Small intestine (tissue), 7 donors: ENCODE data around the gene CDK19. TPM values are rescaled to one million over a fixed set of nuclear protein-coding genes. Genes with fewer than 3 reads are reported as not detected.
"Not testable (repeated sequence)": the region's sequence is repeated elsewhere in the genome, so short reads cannot be mapped to it uniquely, and the experiment has no call there.

Experiments
- DNase-seq, 2 donors: peaks; one replicate each; pipeline versions ENCODE4 v3.0.0 to v3.0.0-alpha.2; 2013
- FAIRE-seq: peaks from 2 replicates; lab custom pipeline; 2012; peaks lifted over from hg19 to GRCh38; lab: Jason Lieb, UNC
- H3K27ac ChIP-seq, 3 donors: one replicate each; pipeline ENCODE4 v1.5.1; 2013; ENCODE audit warnings: low read length in 2 of 3, mild to moderate bottlenecking in 2 of 3, control low read depth in 1 of 3, inconsistent platforms in 1 of 3, low read depth in 1 of 3, moderate library complexity in 1 of 3
- H3K27me3 ChIP-seq, 3 donors: one replicate each; pipeline ENCODE4 v1.6.1; 2013; ENCODE audit warnings: low read length in 3 of 3, inconsistent platforms in 1 of 3; ENCODE audit not compliant: control insufficient read depth in 3 of 3, insufficient read depth in 3 of 3
- H3K36me3 ChIP-seq, 3 donors: one replicate each; pipeline ENCODE4 v1.6.1; 2013; ENCODE audit warnings: low read length in 3 of 3, inconsistent platforms in 1 of 3, low read depth in 1 of 3, mild to moderate bottlenecking in 1 of 3, moderate library complexity in 1 of 3; ENCODE audit not compliant: control insufficient read depth in 3 of 3, insufficient read depth in 2 of 3
- H3K4me1 ChIP-seq, 3 donors: one replicate each; pipeline ENCODE4 v1.6.1; 2013; ENCODE audit warnings: low read length in 2 of 3, inconsistent platforms in 1 of 3, low read depth in 1 of 3, mild to moderate bottlenecking in 1 of 3, moderate library complexity in 1 of 3; ENCODE audit not compliant: control insufficient read depth in 3 of 3, insufficient read depth in 2 of 3
- H3K4me3 ChIP-seq, 3 donors: one replicate each; pipeline ENCODE4 v1.5.1; 2013; ENCODE audit warnings: low read length in 3 of 3, control low read depth in 1 of 3, inconsistent platforms in 1 of 3, low read depth in 1 of 3, mild to moderate bottlenecking in 1 of 3, moderate library complexity in 1 of 3
- H3K9me3 ChIP-seq, 2 donors: one replicate each; pipeline ENCODE4 v1.6.1; 2013; ENCODE audit warnings: low read depth in 1 of 2, low read length in 1 of 2; ENCODE audit not compliant: control insufficient read depth in 2 of 2, insufficient read depth in 1 of 2
- WGBS, 3 donors: extraction: QIAGEN DNeasy Blood & Tissue Kit; methylation state at CpG; one replicate each; pipeline ENCODE4 v1.1.7; 2013; 5-methylcytosine and 5-hydroxymethylcytosine counted together
- polyA plus RNA-seq, 4 donors: library from polyadenylated mRNA; stranded (reverse) in 3 of 4; unstranded in 1 of 4; fragments of 200-250 nt in 3 of 4; fragments of 120-200 nt in 1 of 4; gene quantifications; one replicate each; pipeline versions ENCODE4 v1.2.1 to v1.2.3, GENCODE V29; 2013
- donor health status: healthy with polysubstance abuse.
- donor health status: control.
- donor health status: control.
- donor health status: Bipolar disorder and iron deficiency.
- donor health status: healthy.

Gene CDK19
- polyA plus RNA-seq, 4 donors, result 4.3 to 17.4 (median 7.4) TPM

GRCh38 chr6:110595112-110595511 lies 220.2 kb downstream of the CDK19 start:
- peaks cover 0 to 6% of the 10 kb centered on the region in 2 donors for H3K9me3 ChIP-seq
- no peaks in the 10 kb centered on the region for H3K4me1 ChIP-seq
- FAIRE-seq, result no peak
- H3K27ac ChIP-seq, result no peak overlapping the region
- WGBS, 3 donors, result 83 to 96% (median 95%) methylated on average over 2 of the region's 2 CpGs
- H3K4me3 ChIP-seq, result no peak overlapping the region
- no peak for DNase-seq
- no peaks in the 10 kb centered on the region for H3K27me3 ChIP-seq
- H3K36me3 ChIP-seq, result no peaks in the 10 kb centered on the region

GRCh38 chr6:110593637-110594036 lies 221.6 kb downstream of the CDK19 start:
- FAIRE-seq (no peak), DNase-seq (no peak)
- no peak overlapping the region for H3K4me3 ChIP-seq
- no peaks in the 10 kb centered on the region for H3K36me3 ChIP-seq
- no peaks in the 10 kb centered on the region for H3K27me3 ChIP-seq
- 94 to 100% (median 94%) methylated on average over 1 of the region's 1 CpG for WGBS, 3 donors
- no peaks in the 10 kb centered on the region for H3K4me1 ChIP-seq
- no peak overlapping the region for H3K27ac ChIP-seq
- H3K9me3 ChIP-seq, result peaks cover 0 to 6% of the 10 kb centered on the region in 2 donors

GRCh38 chr6:110592765-110593164 lies 222.5 kb downstream of the CDK19 start:
- H3K4me3 ChIP-seq, result no peak overlapping the region
- 66 to 91% (median 88%) methylated on average over 5 of the region's 5 CpGs for WGBS, 3 donors
- DNase-seq (no peak), FAIRE-seq (no peak)
- H3K9me3 ChIP-seq, result peaks cover 0 to 6% of the 10 kb centered on the region in 2 donors
- H3K27ac ChIP-seq, result no peak overlapping the region
- H3K4me1 ChIP-seq, result no peaks in the 10 kb centered on the region
- H3K27me3 ChIP-seq, result no peaks in the 10 kb centered on the region
- H3K36me3 ChIP-seq, result no peaks in the 10 kb centered on the region

- 62 to 78% (median 77%) methylated on average over 3 of the region's 3 CpGs for WGBS, 3 donors
- peaks cover 0 to 6% of the 10 kb centered on the region in 2 donors for H3K9me3 ChIP-seq
- H3K27me3 ChIP-seq, result no peaks in the 10 kb centered on the region
- H3K36me3 ChIP-seq, result no peaks in the 10 kb centered on the region
- H3K4me1 ChIP-seq, result no peaks in the 10 kb centered on the region
- DNase-seq, result no peak
- no peak overlapping the region for H3K4me3 ChIP-seq
- no peak overlapping the region for H3K27ac ChIP-seq
- no peak for FAIRE-seq
Measured at GRCh38 chr6:110590821-110591351, 224.4 kb downstream of the CDK19 start.

GRCh38 chr6:110589865-110590513 lies 225.3 kb downstream of the CDK19 start:
- WGBS, 3 donors, result 73 to 83% (median 77%) methylated on average over 6 of the region's 6 CpGs
- Histone ChIP-seq H3K4me3 (no peak overlapping the region), H3K27ac (no peak overlapping the region), H3K27me3 (no peaks in the 10 kb centered on the region), H3K36me3 (no peaks in the 10 kb centered on the region), H3K4me1 (no peaks in the 10 kb centered on the region), H3K9me3 (peaks cover 0 to 6% of the 10 kb centered on the region in 2 donors)
- no peak for DNase-seq
- FAIRE-seq, result no peak

- H3K4me1 ChIP-seq, result no peaks in the 10 kb centered on the region
- H3K27me3 ChIP-seq, result no peaks in the 10 kb centered on the region
- H3K4me3 ChIP-seq, result no peak overlapping the region
- DNase-seq, result no peak
- H3K36me3 ChIP-seq, result no peaks in the 10 kb centered on the region
- no peak for FAIRE-seq
- 85 to 89% (median 87%) methylated on average over 2 of the region's 2 CpGs for WGBS, 3 donors
- H3K9me3 ChIP-seq, result peaks cover 0 to 6% of the 10 kb centered on the region in 2 donors
- no peak overlapping the region for H3K27ac ChIP-seq
Measured at GRCh38 chr6:110587328-110587727, 227.9 kb downstream of the CDK19 start.

GRCh38 chr6:110581679-110582078 lies 233.6 kb downstream of the CDK19 start:
- no peak overlapping the region for H3K27ac ChIP-seq
- DNase-seq (no peak), FAIRE-seq (no peak)
- H3K4me1 ChIP-seq, result no peaks in the 10 kb centered on the region
- H3K9me3 ChIP-seq, result no peaks in the 10 kb centered on the region
- H3K27me3 ChIP-seq, result no peaks in the 10 kb centered on the region
- H3K4me3 ChIP-seq, result no peak overlapping the region
- no peaks in the 10 kb centered on the region for H3K36me3 ChIP-seq

GRCh38 chr6:110577596-110578167 lies 237.6 kb downstream of the CDK19 start:
- not testable (repeated sequence) for H3K27me3 ChIP-seq, H3K36me3 ChIP-seq, H3K4me3 ChIP-seq, H3K27ac ChIP-seq, H3K9me3 ChIP-seq, DNase-seq, FAIRE-seq, H3K4me1 ChIP-seq
